HG03575 (cell line): ENCODE results near the gene KDM3A.

Experiments used
- ATAC-seq: cut with Tn5 transposase; IDR thresholded peaks from one replicate; pipeline ENCODE4 v1.9.1; 2021; ENCODE audit not compliant: unreplicated experiment, insufficient number of reproducible peaks, low FRiP score; ENCODE audit errors: extremely low read depth

The KDM3A gene

GRCh38 chr2:86507600-86507999, 66.4 kb downstream of the KDM3A start:
- no peak for ATAC-seq

GRCh38 chr2:86510436-86510933, 69.3 kb downstream of the KDM3A start:
- ATAC-seq = no peak

DNA sequence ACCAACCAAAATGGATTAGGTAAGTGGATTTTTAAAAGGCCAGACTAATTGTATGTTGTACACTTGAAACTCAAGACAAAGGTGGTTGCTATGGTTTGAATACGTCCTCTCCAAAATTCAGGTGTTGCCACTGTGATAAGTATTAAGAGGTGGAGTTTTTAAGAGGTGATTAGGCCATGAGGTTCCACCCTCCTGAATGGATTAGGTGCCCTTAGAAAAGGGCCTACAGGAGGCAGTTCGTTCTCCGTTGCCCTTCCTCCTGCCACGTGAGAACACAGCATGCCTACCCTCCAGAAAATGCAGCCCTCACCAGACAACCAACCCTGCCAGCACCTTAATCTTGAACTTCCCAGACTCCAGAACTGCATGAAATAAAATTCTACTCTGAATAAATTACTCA, 70.9 kb downstream of the KDM3A start:
- no peak for ATAC-seq

GRCh38 chr2:86512892-86513291, 71.7 kb downstream of the KDM3A start:
- no peak for ATAC-seq

- ATAC-seq = no peak
Measured at GRCh38 chr2:86513948-86514660, 72.9 kb downstream of the KDM3A start.

GRCh38 chr2:86518481-86518880, 77.3 kb downstream of the KDM3A start:
- no peak for ATAC-seq

DNA sequence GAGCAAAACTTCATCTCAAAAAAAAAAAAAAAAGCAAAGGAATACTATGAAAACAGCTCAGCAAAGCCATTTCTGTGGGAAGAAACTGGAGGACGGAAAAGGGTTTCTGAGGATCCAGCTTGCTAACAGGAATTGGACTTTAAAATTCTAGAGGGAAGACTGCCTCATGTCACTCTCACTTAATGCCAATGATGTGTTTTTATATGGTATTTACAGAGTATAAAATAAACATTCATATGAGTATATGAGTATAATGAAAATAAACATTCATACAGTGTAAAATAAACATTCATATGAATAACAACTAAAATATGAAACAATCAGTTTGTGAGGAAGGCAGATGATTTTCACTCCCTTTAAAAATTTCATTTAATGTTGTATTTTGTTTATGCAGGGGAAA, 78.2 kb downstream of the KDM3A start:
- no peak for ATAC-seq

DNA sequence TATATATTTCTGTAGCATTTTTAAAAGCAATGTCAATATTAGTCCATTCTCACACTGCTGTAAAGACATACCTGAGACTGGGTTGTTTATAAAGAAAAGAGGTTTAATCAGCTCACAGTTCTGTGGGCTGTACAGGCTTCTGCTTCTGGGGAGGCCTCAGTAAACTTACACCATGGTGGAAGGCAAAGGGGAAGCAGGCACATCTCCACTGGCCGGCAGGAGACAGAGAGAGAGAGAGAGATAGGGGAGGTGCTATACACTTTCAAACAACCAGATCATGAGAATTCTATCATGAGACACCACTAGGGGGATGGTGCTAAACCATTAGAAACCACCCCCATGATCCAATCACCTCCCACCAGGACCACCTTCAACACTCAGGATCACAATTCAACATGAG, 79.0 kb downstream of the KDM3A start:
- ATAC-seq = no peak

GRCh38 chr2:86521922-86522321, 80.8 kb downstream of the KDM3A start:
- no peak for ATAC-seq

DNA sequence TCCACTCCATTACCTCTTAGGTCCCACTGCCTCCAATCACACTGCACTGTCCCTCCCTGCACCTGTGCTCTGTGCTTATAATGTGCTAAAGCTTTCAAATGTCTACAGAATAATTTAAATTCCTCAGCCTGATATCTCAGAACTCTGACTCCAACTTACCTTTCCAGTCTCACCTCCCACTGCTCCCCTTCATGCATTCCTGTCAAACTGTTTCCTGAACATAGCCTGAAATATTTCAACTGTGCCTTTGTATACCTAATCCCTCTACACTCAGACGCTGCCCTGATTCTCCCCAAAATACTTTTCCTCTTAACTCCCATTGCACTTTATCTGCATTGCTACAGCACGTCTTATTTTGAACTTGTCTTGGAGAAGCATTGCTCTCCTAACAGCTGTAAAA, 81.5 kb downstream of the KDM3A start:
- ATAC-seq = no peak

GRCh38 chr2:86523491-86523890, 82.3 kb downstream of the KDM3A start:
- ATAC-seq = no peak

GRCh38 chr2:86525421-86526340, 84.5 kb downstream of the KDM3A start:
- no peak for ATAC-seq

DNA sequence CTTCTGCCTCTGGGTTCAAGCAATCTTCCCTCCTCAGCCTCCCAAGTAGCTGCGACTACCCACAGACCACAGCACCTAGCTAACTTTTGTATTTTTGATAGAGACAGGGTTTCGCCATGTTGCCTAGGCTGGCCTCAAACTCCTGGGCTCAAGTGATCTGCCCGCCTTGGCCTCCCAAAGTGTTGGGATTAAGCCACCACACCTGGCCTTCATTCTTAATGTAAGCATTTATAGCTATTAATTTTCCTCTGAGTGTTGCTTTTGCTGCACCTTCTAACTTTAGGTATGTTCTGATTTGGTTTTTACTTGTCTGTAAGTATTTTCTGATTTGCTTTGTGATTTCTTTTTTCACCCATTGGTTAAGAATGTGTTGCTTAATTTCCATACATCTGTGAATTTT, 92.4 kb downstream of the KDM3A start:
- no peak for ATAC-seq

- no peak for ATAC-seq
Measured at GRCh38 chr2:86541334-86541733, 100.2 kb downstream of the KDM3A start.
